Liver (tissue), 9 donors: Measurements from ENCODE around the gene SIL1. TPM values are rescaled to one million over a fixed set of nuclear protein-coding genes. Genes with fewer than 3 reads are reported as not detected.

Experiments used
- DNase-seq: peaks from one replicate; pipeline ENCODE4 v3.0.0-alpha.2; 2017; ENCODE audit warnings: low spot score
- H3K27ac ChIP-seq, 2 donors: one replicate each; pipeline ENCODE4 v1.7.0; 2013; ENCODE audit warnings: inconsistent platforms in 2 of 2, low read length in 2 of 2, control low read depth in 1 of 2, low read depth in 1 of 2, mild to moderate bottlenecking in 1 of 2
- H3K27me3 ChIP-seq, 4 donors: one replicate each; pipeline versions ENCODE4 v1.6.1 to v1.7.0; 2013; ENCODE audit warnings: low read length in 3 of 4, inconsistent platforms in 1 of 4, mild to moderate bottlenecking in 1 of 4, moderate library complexity in 1 of 4; ENCODE audit not compliant: control insufficient read depth in 4 of 4, insufficient read depth in 4 of 4
- H3K36me3 ChIP-seq, 4 donors: one replicate each; pipeline versions ENCODE4 v1.6.1 to v1.7.0; 2013; ENCODE audit warnings: low read length in 3 of 4, mild to moderate bottlenecking in 3 of 4, low read depth in 1 of 4, moderate library complexity in 1 of 4; ENCODE audit not compliant: control insufficient read depth in 4 of 4, insufficient read depth in 3 of 4
- H3K4me1 ChIP-seq, 4 donors: one replicate each; pipeline versions ENCODE4 v1.6.1 to v1.7.0; 2013; ENCODE audit warnings: low read length in 3 of 4, mild to moderate bottlenecking in 3 of 4, moderate library complexity in 1 of 4; ENCODE audit not compliant: control insufficient read depth in 4 of 4, insufficient read depth in 4 of 4
- H3K4me3 ChIP-seq, 3 donors: one replicate each; pipeline versions ENCODE4 v1.6.1 to v1.7.0; 2013; ENCODE audit warnings: low read length in 3 of 3, control low read depth in 1 of 3, low read depth in 1 of 3, mild to moderate bottlenecking in 1 of 3
- H3K9ac ChIP-seq, 2 donors: one replicate each; pipeline ENCODE4 v1.7.0; 2013; ENCODE audit warnings: low read length in 2 of 2, mild to moderate bottlenecking in 2 of 2, moderate library complexity in 2 of 2, control low read depth in 1 of 2, low read depth in 1 of 2
- H3K9me3 ChIP-seq, 4 donors: one replicate each; pipeline versions ENCODE4 v1.6.1 to v1.7.0; 2013; ENCODE audit warnings: low read length in 3 of 4; ENCODE audit not compliant: control insufficient read depth in 4 of 4
- ATF3 ChIP-seq: IDR thresholded peaks from 2 replicates; pipeline ENCODE4 v1.6.1; 2016; ENCODE audit warnings: antibody characterized with exemption
- EGR1 ChIP-seq, 2 donors: IDR thresholded peaks; 2 replicates each; pipeline ENCODE4 v1.6.1; 2016 to 2018; ENCODE audit warnings: antibody characterized with exemption in 2 of 2, low read depth in 2 of 2
- FOXA1 ChIP-seq: IDR thresholded peaks from 2 replicates; pipeline ENCODE4 v1.6.1; 2016; ENCODE audit warnings: antibody characterized with exemption
- FOXA2 ChIP-seq: IDR thresholded peaks from 2 replicates; pipeline ENCODE4 v1.6.1; 2016; ENCODE audit warnings: antibody characterized with exemption
- GABPA ChIP-seq, 2 donors: IDR thresholded peaks in 1 of 2; conservative IDR thresholded peaks in 1 of 2; 2 replicates each; pipeline ENCODE4 v1.6.1; 2016; ENCODE audit warnings: antibody characterized with exemption in 2 of 2, mild to moderate bottlenecking in 1 of 2, moderate library complexity in 1 of 2
- HNF4A ChIP-seq, 2 donors: conservative IDR thresholded peaks; 2 replicates each; pipeline ENCODE4 v1.6.1; 2016; ENCODE audit warnings: antibody characterized with exemption in 2 of 2, mild to moderate bottlenecking in 2 of 2
- HNF4G ChIP-seq: IDR thresholded peaks from 2 replicates; pipeline ENCODE4 v1.6.1; 2016; ENCODE audit warnings: antibody characterized with exemption
- NR2F2 ChIP-seq: IDR thresholded peaks from 2 replicates; pipeline ENCODE4 v1.6.1; 2016; ENCODE audit warnings: antibody characterized with exemption
- RAD21 ChIP-seq, 2 donors: IDR thresholded peaks; 2 replicates each; pipeline ENCODE4 v1.6.1; 2016; ENCODE audit warnings: antibody characterized with exemption in 2 of 2, mild to moderate bottlenecking in 2 of 2
- RXRA ChIP-seq, 2 donors: IDR thresholded peaks; 2 replicates each; pipeline ENCODE4 v1.6.1; 2017 to 2018; ENCODE audit warnings: antibody characterized with exemption in 2 of 2, mild to moderate bottlenecking in 1 of 2
- SP1 ChIP-seq: IDR thresholded peaks from 2 replicates; pipeline ENCODE4 v1.6.1; 2018; ENCODE audit warnings: antibody characterized with exemption, mild to moderate bottlenecking
- TAF1 ChIP-seq: conservative IDR thresholded peaks from 2 replicates; pipeline ENCODE4 v1.6.1; 2016; ENCODE audit warnings: antibody characterized with exemption, mild to moderate bottlenecking
- YY1 ChIP-seq: IDR thresholded peaks from 2 replicates; pipeline ENCODE4 v1.6.1; 2016; ENCODE audit warnings: antibody characterized with exemption, mild to moderate bottlenecking
- ZBTB33 ChIP-seq: IDR thresholded peaks from 2 replicates; pipeline ENCODE4 v1.6.1; 2016; ENCODE audit warnings: antibody characterized with exemption
- WGBS: extraction: QIAGEN DNeasy Blood & Tissue Kit; methylation state at CpG from one replicate; pipeline ENCODE4 v1.1.7; 2013; 5-methylcytosine and 5-hydroxymethylcytosine counted together
- polyA plus RNA-seq, 2 donors: library from polyadenylated mRNA; stranded (reverse) in 1 of 2; unstranded in 1 of 2; fragments of 200-250 nt in 1 of 2; fragments of >200 nt in 1 of 2; fragmentation: Nextera tagmentation in 1 of 2; extraction: Ambion mirVana in 1 of 2; gene quantifications; one replicate each; pipeline versions ENCODE4 v1.2.1 to v1.2.3, GENCODE V29; 2013 to 2015
- total RNA-seq, 2 donors: library from RNA; depleted of rRNA; stranded (reverse); fragments of >200 nt; gene quantifications; one replicate each; pipeline ENCODE4 v1.2.3, GENCODE V29; 2014
- TF ChIP-seq, protein P1 (sequence below): fragments of 150-350 bp; IDR thresholded peaks from 2 replicates; pipeline ENCODE4 v1.5.1; 2017; ENCODE audit warnings: improper control_type of control experiment, low read depth, low read length; ENCODE audit not compliant: missing input control
- TF ChIP-seq, protein P2 (sequence below): IDR thresholded peaks from 2 replicates; pipeline ENCODE4 v1.6.1; 2016; ENCODE audit warnings: antibody characterized with exemption, mild to moderate bottlenecking
- TF ChIP-seq, protein P3 (sequence below): IDR thresholded peaks from 2 replicates; pipeline ENCODE4 v1.6.1; 2016; ENCODE audit warnings: antibody characterized with exemption
- donor health status: healthy.
- donor health status: healthy.
- donor health status: healthy.
- donor health status: healthy.
- donor health status: healthy.

Gene SIL1
- total and polyA plus RNA-seq, 4 donors: 38.1 to 95.1 (median 76.2) TPM

DNA sequence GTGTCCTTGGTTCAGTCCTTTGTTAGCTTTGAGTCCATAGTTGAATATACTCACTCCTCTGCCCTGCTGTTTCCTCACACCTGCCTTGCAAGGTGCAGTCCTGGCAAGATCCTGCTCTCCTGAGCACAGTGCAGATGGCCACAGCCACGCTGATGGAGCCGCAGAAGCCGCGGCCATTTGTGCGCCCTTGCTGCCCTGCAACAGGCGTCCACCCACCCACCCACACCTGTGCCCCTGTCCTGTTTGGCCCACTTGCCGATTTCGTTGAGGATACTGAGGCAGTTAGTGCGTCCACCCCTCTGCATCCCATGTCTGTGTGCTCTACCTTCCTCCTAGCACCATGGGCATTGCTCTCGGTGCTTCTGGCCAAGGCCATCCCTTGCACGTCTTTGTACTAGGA, 271.9 kb downstream of the SIL1 start:
- TF ChIP-seq SP1: no peak
- WGBS: 97% methylated on average over 11 of the region's 11 CpGs
- no peak overlapping the region for H3K9ac ChIP-seq
- H3K27me3 ChIP-seq: no peaks in the 10 kb centered on the region
- H3K4me3 ChIP-seq: no peak overlapping the region
- DNase-seq: no peak
- H3K9me3 ChIP-seq: no peaks in the 10 kb centered on the region
- H3K27ac ChIP-seq: no peak overlapping the region
- peaks cover 16 to 48% (median 29%) of the 10 kb centered on the region in 4 donors for H3K36me3 ChIP-seq
- peaks cover 0 to 12% (median 9%) of the 10 kb centered on the region in 4 donors for H3K4me1 ChIP-seq

DNA sequence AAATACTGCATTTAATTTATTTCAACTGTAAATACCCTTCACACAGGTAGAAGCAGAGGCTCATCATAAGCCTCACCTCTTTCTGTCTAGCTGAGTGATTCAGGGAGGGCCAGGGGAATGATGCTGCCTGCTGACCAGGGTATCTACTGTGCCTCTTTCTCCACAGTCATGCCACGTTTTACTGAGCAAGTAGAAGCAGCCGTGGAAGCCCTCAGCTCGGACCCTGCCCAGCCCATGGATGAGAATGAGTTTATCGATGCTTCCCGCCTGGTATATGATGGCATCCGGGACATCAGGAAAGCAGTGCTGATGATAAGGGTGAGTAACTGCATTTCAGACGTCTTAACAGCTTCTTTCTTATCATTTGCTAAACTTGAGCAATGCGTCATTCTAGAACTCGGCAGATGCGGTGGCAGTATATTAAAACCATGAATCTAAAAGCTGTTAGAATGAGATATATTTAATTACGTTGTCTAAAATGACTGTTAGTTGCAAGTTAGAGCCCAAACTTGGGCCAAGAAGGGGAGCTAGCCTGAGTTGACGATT, 273.0 kb downstream of the SIL1 start:
- peaks cover 9 to 37% (median 20%) of the 10 kb centered on the region in 4 donors for H3K36me3 ChIP-seq
- H3K27ac ChIP-seq: no peak overlapping the region
- no peaks in the 10 kb centered on the region for H3K9me3 ChIP-seq
- DNase-seq: no peak
- 94% methylated on average over 12 of the region's 12 CpGs for WGBS
- no peaks in the 10 kb centered on the region for H3K27me3 ChIP-seq
- peaks cover 0 to 12% (median 9%) of the 10 kb centered on the region in 4 donors for H3K4me1 ChIP-seq
- no peak overlapping the region for H3K9ac ChIP-seq
- TF ChIP-seq ATF3: no peak
- TF ChIP-seq RAD21 (IDR thresholded peaks at IDR 0.05): no peak
- TF ChIP-seq, protein P1, sequence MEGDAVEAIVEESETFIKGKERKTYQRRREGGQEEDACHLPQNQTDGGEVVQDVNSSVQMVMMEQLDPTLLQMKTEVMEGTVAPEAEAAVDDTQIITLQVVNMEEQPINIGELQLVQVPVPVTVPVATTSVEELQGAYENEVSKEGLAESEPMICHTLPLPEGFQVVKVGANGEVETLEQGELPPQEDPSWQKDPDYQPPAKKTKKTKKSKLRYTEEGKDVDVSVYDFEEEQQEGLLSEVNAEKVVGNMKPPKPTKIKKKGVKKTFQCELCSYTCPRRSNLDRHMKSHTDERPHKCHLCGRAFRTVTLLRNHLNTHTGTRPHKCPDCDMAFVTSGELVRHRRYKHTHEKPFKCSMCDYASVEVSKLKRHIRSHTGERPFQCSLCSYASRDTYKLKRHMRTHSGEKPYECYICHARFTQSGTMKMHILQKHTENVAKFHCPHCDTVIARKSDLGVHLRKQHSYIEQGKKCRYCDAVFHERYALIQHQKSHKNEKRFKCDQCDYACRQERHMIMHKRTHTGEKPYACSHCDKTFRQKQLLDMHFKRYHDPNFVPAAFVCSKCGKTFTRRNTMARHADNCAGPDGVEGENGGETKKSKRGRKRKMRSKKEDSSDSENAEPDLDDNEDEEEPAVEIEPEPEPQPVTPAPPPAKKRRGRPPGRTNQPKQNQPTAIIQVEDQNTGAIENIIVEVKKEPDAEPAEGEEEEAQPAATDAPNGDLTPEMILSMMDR: no peak
- no peak for TF ChIP-seq HNF4G
- TF ChIP-seq HNF4A (conservative IDR thresholded peaks at IDR 0.05): no peak
- no peak for TF ChIP-seq YY1
- no peak for TF ChIP-seq EGR1 (IDR thresholded peaks at IDR 0.05; ENCODE audit: low read depth in 2 of 2)
- no peak for TF ChIP-seq FOXA1
- TF ChIP-seq, protein P2, sequence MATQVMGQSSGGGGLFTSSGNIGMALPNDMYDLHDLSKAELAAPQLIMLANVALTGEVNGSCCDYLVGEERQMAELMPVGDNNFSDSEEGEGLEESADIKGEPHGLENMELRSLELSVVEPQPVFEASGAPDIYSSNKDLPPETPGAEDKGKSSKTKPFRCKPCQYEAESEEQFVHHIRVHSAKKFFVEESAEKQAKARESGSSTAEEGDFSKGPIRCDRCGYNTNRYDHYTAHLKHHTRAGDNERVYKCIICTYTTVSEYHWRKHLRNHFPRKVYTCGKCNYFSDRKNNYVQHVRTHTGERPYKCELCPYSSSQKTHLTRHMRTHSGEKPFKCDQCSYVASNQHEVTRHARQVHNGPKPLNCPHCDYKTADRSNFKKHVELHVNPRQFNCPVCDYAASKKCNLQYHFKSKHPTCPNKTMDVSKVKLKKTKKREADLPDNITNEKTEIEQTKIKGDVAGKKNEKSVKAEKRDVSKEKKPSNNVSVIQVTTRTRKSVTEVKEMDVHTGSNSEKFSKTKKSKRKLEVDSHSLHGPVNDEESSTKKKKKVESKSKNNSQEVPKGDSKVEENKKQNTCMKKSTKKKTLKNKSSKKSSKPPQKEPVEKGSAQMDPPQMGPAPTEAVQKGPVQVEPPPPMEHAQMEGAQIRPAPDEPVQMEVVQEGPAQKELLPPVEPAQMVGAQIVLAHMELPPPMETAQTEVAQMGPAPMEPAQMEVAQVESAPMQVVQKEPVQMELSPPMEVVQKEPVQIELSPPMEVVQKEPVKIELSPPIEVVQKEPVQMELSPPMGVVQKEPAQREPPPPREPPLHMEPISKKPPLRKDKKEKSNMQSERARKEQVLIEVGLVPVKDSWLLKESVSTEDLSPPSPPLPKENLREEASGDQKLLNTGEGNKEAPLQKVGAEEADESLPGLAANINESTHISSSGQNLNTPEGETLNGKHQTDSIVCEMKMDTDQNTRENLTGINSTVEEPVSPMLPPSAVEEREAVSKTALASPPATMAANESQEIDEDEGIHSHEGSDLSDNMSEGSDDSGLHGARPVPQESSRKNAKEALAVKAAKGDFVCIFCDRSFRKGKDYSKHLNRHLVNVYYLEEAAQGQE: no peak
- TF ChIP-seq NR2F2: no peak
- no peak for TF ChIP-seq RXRA (IDR thresholded peaks at IDR 0.05)
- no peak for TF ChIP-seq TAF1
- no peak for TF ChIP-seq FOXA2
- TF ChIP-seq, protein P3, sequence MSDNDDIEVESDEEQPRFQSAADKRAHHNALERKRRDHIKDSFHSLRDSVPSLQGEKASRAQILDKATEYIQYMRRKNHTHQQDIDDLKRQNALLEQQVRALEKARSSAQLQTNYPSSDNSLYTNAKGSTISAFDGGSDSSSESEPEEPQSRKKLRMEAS: no peak
- no peak for TF ChIP-seq SP1
- TF ChIP-seq GABPA (IDR thresholded peaks at IDR 0.05 in 1 of 2, conservative IDR thresholded peaks at IDR 0.05 in 1 of 2): no peak
- no peak for TF ChIP-seq ZBTB33
- H3K4me3 ChIP-seq: no peak overlapping the region
